A673 (cell line): ENCODE measurements around the gene GMCL2.

ENCODE experiments used
- EZH2 ChIP-seq: fragments of 200-600 bp; sonication (generic); IDR thresholded peaks from 2 replicates; pipeline ENCODE4 v1.6.1; 2017; ENCODE audit warnings: borderline replicate concordance, low read depth, mild to moderate bottlenecking, mixed read lengths, antibody characterized with exemption, low read length; ENCODE audit not compliant: poor library complexity, severe bottlenecking
- TF ChIP-seq, protein P1 (sequence below): fragments of 300-800, 200-600 bp; sonication (generic); conservative IDR thresholded peaks from 2 replicates; pipeline ENCODE4 v1.5.1; 2017; ENCODE audit warnings: low read depth, mild to moderate bottlenecking, antibody characterized with exemption, low read length, moderate library complexity, mixed read lengths

DNA sequence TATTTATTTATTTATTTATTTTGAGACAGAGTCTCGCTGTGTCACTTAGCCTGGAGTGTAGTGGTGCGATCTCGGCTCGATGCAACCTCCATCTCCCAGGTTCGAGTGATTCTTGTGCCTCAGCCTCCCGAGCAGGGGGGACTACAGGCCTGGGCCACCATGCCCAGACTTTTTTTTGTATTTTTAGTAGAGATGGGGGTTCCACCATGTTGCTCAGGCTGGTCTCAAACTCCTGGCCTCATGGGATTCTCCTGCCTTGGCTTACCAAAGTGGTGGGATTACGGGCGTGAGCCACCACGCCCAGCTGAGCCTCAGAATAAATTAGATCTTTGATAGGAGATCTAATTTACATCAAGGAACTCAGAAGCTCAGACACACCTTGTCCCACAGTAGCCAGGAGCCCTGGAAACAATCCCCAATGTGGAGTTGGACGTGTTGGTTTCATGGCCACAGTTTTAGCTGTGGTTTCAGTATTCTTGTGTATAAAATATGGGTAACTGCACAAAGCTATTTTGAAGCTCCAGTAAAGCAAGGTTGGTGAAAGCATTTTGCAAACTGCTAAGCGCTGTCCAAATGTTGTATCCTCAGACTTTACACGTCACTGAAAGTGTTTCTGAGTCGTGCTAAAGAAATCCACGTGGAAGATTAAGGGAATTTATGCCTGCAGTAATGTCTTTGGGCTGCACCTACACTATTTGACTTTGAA is 14.2 kb upstream of the GMCL2 start:
- TF ChIP-seq, protein P1, sequence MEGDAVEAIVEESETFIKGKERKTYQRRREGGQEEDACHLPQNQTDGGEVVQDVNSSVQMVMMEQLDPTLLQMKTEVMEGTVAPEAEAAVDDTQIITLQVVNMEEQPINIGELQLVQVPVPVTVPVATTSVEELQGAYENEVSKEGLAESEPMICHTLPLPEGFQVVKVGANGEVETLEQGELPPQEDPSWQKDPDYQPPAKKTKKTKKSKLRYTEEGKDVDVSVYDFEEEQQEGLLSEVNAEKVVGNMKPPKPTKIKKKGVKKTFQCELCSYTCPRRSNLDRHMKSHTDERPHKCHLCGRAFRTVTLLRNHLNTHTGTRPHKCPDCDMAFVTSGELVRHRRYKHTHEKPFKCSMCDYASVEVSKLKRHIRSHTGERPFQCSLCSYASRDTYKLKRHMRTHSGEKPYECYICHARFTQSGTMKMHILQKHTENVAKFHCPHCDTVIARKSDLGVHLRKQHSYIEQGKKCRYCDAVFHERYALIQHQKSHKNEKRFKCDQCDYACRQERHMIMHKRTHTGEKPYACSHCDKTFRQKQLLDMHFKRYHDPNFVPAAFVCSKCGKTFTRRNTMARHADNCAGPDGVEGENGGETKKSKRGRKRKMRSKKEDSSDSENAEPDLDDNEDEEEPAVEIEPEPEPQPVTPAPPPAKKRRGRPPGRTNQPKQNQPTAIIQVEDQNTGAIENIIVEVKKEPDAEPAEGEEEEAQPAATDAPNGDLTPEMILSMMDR = no peak
- TF ChIP-seq EZH2 = no peak
